HepG2 (cell line): ENCODE measurements around the gene KIFC1. TPM values are rescaled to one million over a fixed set of nuclear protein-coding genes. Genes with fewer than 3 reads are reported as not detected.
A peak's percentile ranks its signal among the peaks of the same experiment; 100 is the strongest.

Source experiments
- ARHGAP35 ChIP-seq: sonication (generic); formaldehyde crosslinking; IDR thresholded peaks from 2 replicates; pipeline ENCODE4 v1.9.0; 2022; ENCODE audit warnings: mild to moderate bottlenecking, inconsistent platforms, moderate library complexity, missing genetic modification reagents, borderline replicate concordance
- FLYWCH1 ChIP-seq: sonication (generic); formaldehyde crosslinking; IDR thresholded peaks from 2 replicates; pipeline ENCODE4 v1.8.1; 2023; ENCODE audit warnings: mild to moderate bottlenecking, missing genetic modification reagents
- HIVEP1 ChIP-seq: sonication (generic); formaldehyde crosslinking; IDR thresholded peaks from 2 replicates; pipeline ENCODE4 v1.4.0; 2020; ENCODE audit warnings: mild to moderate bottlenecking, missing genetic modification reagents
- JARID2 ChIP-seq: sonication (generic); formaldehyde crosslinking; IDR thresholded peaks from 2 replicates; pipeline ENCODE4 v1.8.1; 2023; ENCODE audit warnings: missing genetic modification reagents, inconsistent platforms; ENCODE audit not compliant: insufficient replicate concordance
- MED1 ChIP-seq: sonication (generic); formaldehyde crosslinking; IDR thresholded peaks from 2 replicates; pipeline ENCODE4 v1.4.0; 2020; ENCODE audit warnings: missing genetic modification reagents
- RARG ChIP-seq: sonication (generic); formaldehyde crosslinking; IDR thresholded peaks from 2 replicates; pipeline ENCODE4 v1.4.0; 2020; ENCODE audit warnings: low read depth, mild to moderate bottlenecking, missing genetic modification reagents
- SIX1 ChIP-seq: sonication (generic); formaldehyde crosslinking; IDR thresholded peaks from 2 replicates; pipeline ENCODE4 v1.4.0; 2020; ENCODE audit warnings: missing genetic modification reagents, borderline replicate concordance
- SP4 ChIP-seq: sonication (generic); formaldehyde crosslinking; IDR thresholded peaks from 2 replicates; pipeline ENCODE4 v1.8.1; 2023; ENCODE audit warnings: mild to moderate bottlenecking, missing genetic modification reagents
- TGIF2 ChIP-seq: IDR thresholded peaks from 2 replicates; pipeline ENCODE4 v1.6.1; 2016; ENCODE audit warnings: control low read depth, missing compliant biosample characterization
- YEATS2 ChIP-seq: sonication (generic); formaldehyde crosslinking; IDR thresholded peaks from 2 replicates; pipeline ENCODE4 v1.4.0; 2020; ENCODE audit warnings: missing genetic modification reagents, borderline replicate concordance
- ZFP90 ChIP-seq: sonication (generic); formaldehyde crosslinking; IDR thresholded peaks from 2 replicates; pipeline ENCODE4 v1.8.0; 2022; ENCODE audit warnings: missing genetic modification reagents, mild to moderate bottlenecking, inconsistent platforms, borderline replicate concordance
- ZNF235 ChIP-seq: sonication (generic); formaldehyde crosslinking; IDR thresholded peaks from 2 replicates; pipeline ENCODE4 v1.8.1; 2023; ENCODE audit warnings: mild to moderate bottlenecking, missing genetic modification reagents, borderline replicate concordance
- ZNF30 ChIP-seq: sonication (generic); formaldehyde crosslinking; IDR thresholded peaks from 2 replicates; pipeline ENCODE4 v1.5.0; 2020; ENCODE audit warnings: mild to moderate bottlenecking, missing genetic modification reagents
- ZNF354B ChIP-seq: sonication (generic); formaldehyde crosslinking; IDR thresholded peaks from 2 replicates; pipeline ENCODE4 v1.8.0; 2022; ENCODE audit warnings: mild to moderate bottlenecking, missing genetic modification reagents
- ZNF496 ChIP-seq: sonication (generic); formaldehyde crosslinking; IDR thresholded peaks from 2 replicates; pipeline ENCODE4 v1.8.1; 2023; ENCODE audit warnings: mild to moderate bottlenecking, moderate library complexity, missing genetic modification reagents; ENCODE audit not compliant: insufficient replicate concordance
- ZNF713 ChIP-seq: sonication (generic); formaldehyde crosslinking; IDR thresholded peaks from 2 replicates; pipeline ENCODE4 v1.4.0; 2020; ENCODE audit warnings: mild to moderate bottlenecking, missing genetic modification reagents
- ZNF749 ChIP-seq: sonication (generic); formaldehyde crosslinking; IDR thresholded peaks from 2 replicates; pipeline ENCODE4 v1.8.0; 2022; ENCODE audit warnings: mild to moderate bottlenecking, missing genetic modification reagents, moderate library complexity, borderline replicate concordance
- ZNF891 ChIP-seq: sonication (generic); formaldehyde crosslinking; IDR thresholded peaks from 2 replicates; pipeline ENCODE4 v1.5.0; 2020; ENCODE audit warnings: mild to moderate bottlenecking, missing genetic modification reagents
- ZSCAN30 ChIP-seq: sonication (generic); formaldehyde crosslinking; IDR thresholded peaks from 2 replicates; pipeline ENCODE4 v1.5.0; 2020; ENCODE audit warnings: mild to moderate bottlenecking, missing genetic modification reagents
- polyA plus RNA-seq, 8 experiments: library from polyadenylated mRNA; depleted of rRNA in 3 of 8; stranded (reverse) in 7 of 8; unstranded in 1 of 8; fragments of >200 nt; fragmentation: Illumina TruSeq in 4 of 8; extraction: Trizol in 4 of 8; gene quantifications; 2 replicates each; pipeline versions ENCODE4 v1.2.1 to v1.2.3, GENCODE V29; 2011 to 2016; ENCODE audit warnings: low read depth in 4 of 8, missing spikeins in 1 of 8, mixed read lengths in 1 of 8; ENCODE audit not compliant: insufficient read depth in 1 of 8
- total RNA-seq, 5 experiments: library from RNA; depleted of rRNA; stranded (reverse); fragments of >200 nt; fragmentation: Illumina TruSeq; extraction: Trizol; gene quantifications; 2 replicates each; pipeline ENCODE4 v1.2.3, GENCODE V29; 2016; ENCODE audit warnings: low read depth in 1 of 5
- TF ChIP-seq, protein P1 (sequence below): IDR thresholded peaks from 2 replicates; pipeline ENCODE4 v1.6.1; 2016; ENCODE audit warnings: low read depth, borderline replicate concordance
- TF ChIP-seq, protein P2 (sequence below): sonication (generic); formaldehyde crosslinking; IDR thresholded peaks from 2 replicates; pipeline ENCODE4 v1.4.0; 2020; ENCODE audit warnings: mild to moderate bottlenecking, missing genetic modification reagents
- TF ChIP-seq, protein P3 (sequence below): sonication (generic); formaldehyde crosslinking; IDR thresholded peaks from 2 replicates; pipeline ENCODE4 v1.4.0; 2020; ENCODE audit warnings: missing genetic modification reagents
- TF ChIP-seq, protein P4 (sequence below): IDR thresholded peaks from 2 replicates; pipeline ENCODE4 v1.6.1; 2016; ENCODE audit warnings: mild to moderate bottlenecking, missing biosample characterization, missing genetic modification reagents
- TF ChIP-seq, protein P5 (sequence below): sonication (generic); formaldehyde crosslinking; IDR thresholded peaks from 2 replicates; pipeline ENCODE4 v1.4.0; 2020; ENCODE audit warnings: mild to moderate bottlenecking, missing genetic modification reagents

Gene KIFC1
- total and polyA plus RNA-seq, 2 of the 13 experiments (the other 11 are each of a cell fraction or from before 2014, with no cell fraction given): 25.0 to 45.5 TPM

DNA sequence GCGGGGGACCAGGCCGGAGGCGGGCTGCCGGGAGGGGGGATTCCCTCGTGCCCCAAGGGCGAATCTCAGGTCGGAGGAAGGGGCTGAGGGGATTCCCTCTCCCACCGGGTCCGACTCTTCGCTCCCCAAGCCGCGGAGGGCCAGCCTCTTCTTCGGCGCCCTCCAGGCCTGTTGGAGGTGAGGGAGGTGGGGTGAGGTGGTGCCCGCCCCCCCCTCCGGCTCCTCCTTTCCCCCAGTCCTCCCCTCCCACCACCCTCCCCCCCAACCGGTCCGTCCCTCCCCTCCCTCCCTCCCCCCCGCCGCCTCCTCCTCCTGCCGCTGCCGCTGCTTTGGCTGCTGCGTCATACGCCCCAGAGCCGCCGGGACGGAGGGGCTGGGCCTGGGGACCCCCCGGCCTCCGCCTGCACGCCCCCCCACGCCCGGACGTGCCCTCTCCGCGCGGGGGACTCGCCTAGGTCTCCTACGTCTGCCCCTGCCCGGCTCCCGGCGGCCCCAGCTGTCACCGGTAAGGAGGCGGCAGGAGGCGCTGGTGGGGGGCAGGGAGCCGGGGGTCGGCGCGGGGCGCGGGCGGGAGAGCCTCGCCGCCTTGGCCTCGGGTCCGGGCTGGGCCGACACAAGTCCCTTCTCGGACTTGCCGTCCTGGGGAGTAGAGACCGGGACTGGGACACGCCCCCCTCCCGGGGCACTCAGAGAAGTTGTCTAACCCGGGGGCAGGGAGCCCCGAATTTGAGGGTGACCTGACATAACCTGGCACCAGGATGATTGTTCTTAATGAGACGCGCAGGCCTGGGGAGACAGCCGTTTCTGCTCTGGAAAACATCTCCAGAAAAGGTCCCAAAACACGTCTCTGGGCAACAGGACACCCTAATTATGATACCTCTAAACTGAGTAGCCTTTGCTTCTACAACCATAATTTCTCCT, 19.3 kb downstream of the KIFC1 start, which contains the start of gene PHF1 (continued):
- TF ChIP-seq RARG (no peak), YEATS2 (no peak; the same call in 1 of the 2 replicates), JARID2 (CRISPR knock-in tag) (no peak), ZNF354B (CRISPR knock-in tag) (no peak), ZSCAN30 (CRISPR knock-in tag) (no peak), ZNF749 (CRISPR knock-in tag) (0 out of 2 replicates have a peak, but pooled peaks have one; percentile 42), SIX1 (CRISPR knock-in tag) (no peak), TGIF2 (CRISPR knock-in tag) (peak; percentile 59; the same call in 1 of the 2 replicates), ZNF713 (CRISPR knock-in tag) (no peak), ZNF496 (CRISPR knock-in tag) (no peak), ZNF30 (no peak), HIVEP1 (CRISPR knock-in tag) (no peak), ZNF891 (CRISPR knock-in tag) (no peak; the same call in 1 of the 2 replicates), MED1 (CRISPR knock-in tag) (no peak), SP4 (CRISPR knock-in tag) (peak; percentile 56; the same call in 1 of the 2 replicates), ZNF235 (CRISPR knock-in tag) (peak; percentile 7; the same call in 1 of the 2 replicates), ZFP90 (CRISPR knock-in tag) (peak; percentile 20; the same call in 1 of the 2 replicates), ARHGAP35 (0 out of 2 replicates have a peak, but pooled peaks have one; percentile 50), FLYWCH1 (CRISPR knock-in tag) (no peak)
- TF ChIP-seq, protein P1, sequence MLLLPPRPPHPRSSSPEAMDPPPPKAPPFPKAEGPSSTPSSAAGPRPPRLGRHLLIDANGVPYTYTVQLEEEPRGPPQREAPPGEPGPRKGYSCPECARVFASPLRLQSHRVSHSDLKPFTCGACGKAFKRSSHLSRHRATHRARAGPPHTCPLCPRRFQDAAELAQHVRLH: no peak
- TF ChIP-seq, protein P2, sequence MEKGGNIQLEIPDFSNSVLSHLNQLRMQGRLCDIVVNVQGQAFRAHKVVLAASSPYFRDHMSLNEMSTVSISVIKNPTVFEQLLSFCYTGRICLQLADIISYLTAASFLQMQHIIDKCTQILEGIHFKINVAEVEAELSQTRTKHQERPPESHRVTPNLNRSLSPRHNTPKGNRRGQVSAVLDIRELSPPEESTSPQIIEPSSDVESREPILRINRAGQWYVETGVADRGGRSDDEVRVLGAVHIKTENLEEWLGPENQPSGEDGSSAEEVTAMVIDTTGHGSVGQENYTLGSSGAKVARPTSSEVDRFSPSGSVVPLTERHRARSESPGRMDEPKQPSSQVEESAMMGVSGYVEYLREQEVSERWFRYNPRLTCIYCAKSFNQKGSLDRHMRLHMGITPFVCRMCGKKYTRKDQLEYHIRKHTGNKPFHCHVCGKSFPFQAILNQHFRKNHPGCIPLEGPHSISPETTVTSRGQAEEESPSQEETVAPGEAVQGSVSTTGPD: no peak
- TF ChIP-seq, protein P3, sequence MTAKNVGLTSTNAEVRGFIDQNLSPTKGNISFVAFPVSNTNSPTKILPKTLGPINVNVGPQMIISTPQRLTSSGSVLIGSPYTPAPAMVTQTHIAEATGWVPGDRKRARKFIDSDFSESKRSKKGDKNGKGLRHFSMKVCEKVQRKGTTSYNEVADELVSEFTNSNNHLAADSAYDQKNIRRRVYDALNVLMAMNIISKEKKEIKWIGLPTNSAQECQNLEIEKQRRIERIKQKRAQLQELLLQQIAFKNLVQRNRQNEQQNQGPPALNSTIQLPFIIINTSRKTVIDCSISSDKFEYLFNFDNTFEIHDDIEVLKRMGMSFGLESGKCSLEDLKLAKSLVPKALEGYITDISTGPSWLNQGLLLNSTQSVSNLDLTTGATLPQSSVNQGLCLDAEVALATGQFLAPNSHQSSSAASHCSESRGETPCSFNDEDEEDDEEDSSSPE (CRISPR knock-in tag): no peak
- TF ChIP-seq, protein P4, sequence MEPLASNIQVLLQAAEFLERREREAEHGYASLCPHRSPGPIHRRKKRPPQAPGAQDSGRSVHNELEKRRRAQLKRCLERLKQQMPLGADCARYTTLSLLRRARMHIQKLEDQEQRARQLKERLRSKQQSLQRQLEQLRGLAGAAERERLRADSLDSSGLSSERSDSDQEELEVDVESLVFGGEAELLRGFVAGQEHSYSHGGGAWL (CRISPR knock-in tag): peak; percentile 65; the same call in 1 of the 2 replicates
- TF ChIP-seq, protein P5, sequence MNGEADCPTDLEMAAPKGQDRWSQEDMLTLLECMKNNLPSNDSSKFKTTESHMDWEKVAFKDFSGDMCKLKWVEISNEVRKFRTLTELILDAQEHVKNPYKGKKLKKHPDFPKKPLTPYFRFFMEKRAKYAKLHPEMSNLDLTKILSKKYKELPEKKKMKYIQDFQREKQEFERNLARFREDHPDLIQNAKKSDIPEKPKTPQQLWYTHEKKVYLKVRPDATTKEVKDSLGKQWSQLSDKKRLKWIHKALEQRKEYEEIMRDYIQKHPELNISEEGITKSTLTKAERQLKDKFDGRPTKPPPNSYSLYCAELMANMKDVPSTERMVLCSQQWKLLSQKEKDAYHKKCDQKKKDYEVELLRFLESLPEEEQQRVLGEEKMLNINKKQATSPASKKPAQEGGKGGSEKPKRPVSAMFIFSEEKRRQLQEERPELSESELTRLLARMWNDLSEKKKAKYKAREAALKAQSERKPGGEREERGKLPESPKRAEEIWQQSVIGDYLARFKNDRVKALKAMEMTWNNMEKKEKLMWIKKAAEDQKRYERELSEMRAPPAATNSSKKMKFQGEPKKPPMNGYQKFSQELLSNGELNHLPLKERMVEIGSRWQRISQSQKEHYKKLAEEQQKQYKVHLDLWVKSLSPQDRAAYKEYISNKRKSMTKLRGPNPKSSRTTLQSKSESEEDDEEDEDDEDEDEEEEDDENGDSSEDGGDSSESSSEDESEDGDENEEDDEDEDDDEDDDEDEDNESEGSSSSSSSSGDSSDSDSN (CRISPR knock-in tag): no peak; the same call in 1 of the 2 replicates
